Uterus (tissue), 4 donors: Measurements from ENCODE around the gene M1AP. TPM values are rescaled to one million over a fixed set of nuclear protein-coding genes. Genes with fewer than 3 reads are reported as not detected.

ENCODE experiments used
- DNase-seq, 2 donors: peaks; one replicate each; pipeline ENCODE4 v3.0.0-alpha.2; 2019 to 2020
- H3K27ac ChIP-seq, 2 donors: fragments of 200-600 bp; sonication (generic); 1 replicate in 1 of 2; 2 replicates in 1 of 2; pipeline ENCODE4 v1.5.1; 2016 to 2018
- H3K27me3 ChIP-seq, 2 donors: fragments of 200-600 bp; sonication (generic); one replicate each; pipeline ENCODE4 v1.5.1; 2018 to 2019; ENCODE audit warnings: control low read depth in 1 of 2
- H3K36me3 ChIP-seq, 2 donors: fragments of 200-600 bp; sonication (generic); one replicate each; pipeline ENCODE4 v1.5.1; 2019; ENCODE audit warnings: control low read depth in 1 of 2
- H3K4me1 ChIP-seq, 2 donors: fragments of 200-600 bp; sonication (generic); one replicate each; pipeline ENCODE4 v1.5.1; 2018 to 2019; ENCODE audit warnings: control low read depth in 1 of 2
- H3K4me3 ChIP-seq, 2 donors: fragments of 200-600 bp; sonication (generic); 1 replicate in 1 of 2; 2 replicates in 1 of 2; pipeline ENCODE4 v1.5.1; 2018 to 2019; ENCODE audit warnings: mild to moderate bottlenecking in 1 of 2
- H3K9me3 ChIP-seq, 2 donors: fragments of 200-600 bp; sonication (generic); one replicate each; pipeline ENCODE4 v1.5.1; 2019; ENCODE audit warnings: control low read depth in 1 of 2
- CTCF ChIP-seq, 4 experiments: fragments of 200-600 bp in 2 of 4; fragments of 450-650 bp in 2 of 4; sonication (generic) in 2 of 4; IDR thresholded peaks; one replicate each; pipeline ENCODE4 v1.5.1; 2016 to 2019; ENCODE audit warnings: antibody characterized with exemption in 4 of 4, mild to moderate bottlenecking in 2 of 4, moderate library complexity in 1 of 4
- POLR2A ChIP-seq, 2 donors: fragments of 450-650 bp; IDR thresholded peaks; one replicate each; pipeline ENCODE4 v1.6.1; 2016; ENCODE audit warnings: antibody characterized with exemption in 2 of 2, mild to moderate bottlenecking in 1 of 2, moderate library complexity in 1 of 2
- intact Hi-C: fragments of 100-400 bp; cut with DNase I; formaldehyde crosslinking; loops from one replicate; pipeline ENCODE4 v1.15.1; 2023; ENCODE audit warnings: low total_unique reads
- total RNA-seq, 4 donors: library from RNA; depleted of rRNA in 3 of 4; stranded (reverse); fragments of >200 nt in 3 of 4; gene quantifications; one replicate each; pipeline versions ENCODE4 v1.1.0 to v1.2.4, GENCODE V29; 2014 to 2023
- donor health status: DM: yes; HTN: yes; CAD: no.

The M1AP gene
- total RNA-seq, 4 donors from 2014 or later = 0.49 to 0.76 TPM; not detected in 2

GRCh38 chr2:74515981-74516633 lies 132.0 kb downstream of the M1AP start:
- DNase-seq = no peak
- Histone ChIP-seq H3K36me3 (no peaks in the 10 kb centered on the region), H3K4me3 (peak overlapping the region in 1 of 2 donors; percentile 7), H3K27ac (no peak overlapping the region), H3K27me3 (peaks cover 34 to 49% of the 10 kb centered on the region in 2 donors), H3K9me3 (no peaks in the 10 kb centered on the region), H3K4me1 (peaks cover 0 to 12% of the 10 kb centered on the region in 2 donors)
- intact Hi-C loops = no loop called here
- TF ChIP-seq POLR2A (IDR thresholded peaks at IDR 0.05) (no peak), CTCF (IDR thresholded peaks at IDR 0.05) (no peak)

- no peaks in the 10 kb centered on the region for H3K9me3 ChIP-seq
- no peak for DNase-seq
- H3K27ac ChIP-seq = no peak overlapping the region
- intact Hi-C loops = no loop called here
- no peaks in the 10 kb centered on the region for H3K36me3 ChIP-seq
- TF ChIP-seq POLR2A (IDR thresholded peaks at IDR 0.05) (no peak), CTCF (IDR thresholded peaks at IDR 0.05) (no peak)
- peaks cover 34 to 49% of the 10 kb centered on the region in 2 donors for H3K27me3 ChIP-seq
- H3K4me1 ChIP-seq = peaks cover 0 to 12% of the 10 kb centered on the region in 2 donors
- no peak overlapping the region for H3K4me3 ChIP-seq
Measured at GRCh38 chr2:74515271-74515980, 132.7 kb downstream of the M1AP start.

- H3K36me3 ChIP-seq = no peaks in the 10 kb centered on the region
- H3K4me3 ChIP-seq = no peak within 1 kb of the TSS
- H3K27me3 ChIP-seq = peaks cover 34 to 49% of the 10 kb centered on the region in 2 donors
- DNase-seq = no peak
- no peak for TF ChIP-seq POLR2A (IDR thresholded peaks at IDR 0.05)
- TF ChIP-seq CTCF (IDR thresholded peaks at IDR 0.05) = no peak
- intact Hi-C loops = no loop called here
- H3K9me3 ChIP-seq = no peaks in the 10 kb centered on the region
- H3K27ac ChIP-seq = no peak within 1 kb of the TSS
- H3K4me1 ChIP-seq = peaks cover 0 to 12% of the 10 kb centered on the region in 2 donors
Measured at GRCh38 chr2:74514368-74515270, 133.5 kb downstream of the M1AP start, which contains the start of gene TLX2. Gene TLX2 (plus strand): TSS chr2:74514450. CDS start chr2:74514807, 357 bp downstream.

GRCh38 chr2:74513605-74514367 lies 134.3 kb downstream of the M1AP start:
- Histone ChIP-seq H3K36me3 (no peaks in the 10 kb centered on the region), H3K4me1 (peaks cover 0 to 12% of the 10 kb centered on the region in 2 donors), H3K27ac (no peak overlapping the region), H3K27me3 (peaks cover 34 to 48% of the 10 kb centered on the region in 2 donors), H3K9me3 (no peaks in the 10 kb centered on the region), H3K4me3 (no peak overlapping the region)
- intact Hi-C loops = no loop called here
- no peak for DNase-seq
- TF ChIP-seq POLR2A (IDR thresholded peaks at IDR 0.05) = no peak
- no peak for TF ChIP-seq CTCF (IDR thresholded peaks at IDR 0.05)
